Neuron (in vitro differentiated cells): ENCODE data around the gene RSPH9.
"Not testable (repeated sequence)": the region's sequence is repeated elsewhere in the genome, so short reads cannot be mapped to it uniquely, and the experiment has no call there.

ENCODE experiments used
- H2AFZ ChIP-seq: one replicate; pipeline ENCODE4 v1.6.1; 2013; ENCODE audit warnings: low read depth, mild to moderate bottlenecking, inconsistent platforms, low read length, moderate library complexity
- H3K27me3 ChIP-seq: one replicate; pipeline ENCODE4 v1.6.1; 2013; ENCODE audit warnings: low read length; ENCODE audit not compliant: insufficient read depth
- H3K36me3 ChIP-seq: one replicate; pipeline ENCODE4 v1.6.1; 2013; ENCODE audit warnings: low read length; ENCODE audit not compliant: insufficient read depth
- H3K4me1 ChIP-seq: one replicate; pipeline ENCODE4 v1.6.1; 2013; ENCODE audit warnings: low read length; ENCODE audit not compliant: insufficient read depth
- H3K4me3 ChIP-seq: 2 replicates; pipeline ENCODE4 v1.5.1; 2013; ENCODE audit warnings: mild to moderate bottlenecking, low read length, moderate library complexity
- H3K9me3 ChIP-seq: one replicate; pipeline ENCODE4 v1.6.1; 2013; ENCODE audit warnings: low read length

Gene RSPH9

GRCh38 chr6:43695215-43695966 is 50.6 kb downstream of the RSPH9 start:
- peaks cover 34% of the 10 kb centered on the region for H3K4me1 ChIP-seq
- H3K4me3 ChIP-seq, result no peak overlapping the region
- no peaks in the 10 kb centered on the region for H3K36me3 ChIP-seq
- H3K9me3 ChIP-seq, result no peaks in the 10 kb centered on the region
- no peak overlapping the region for H2AFZ ChIP-seq
- H3K27me3 ChIP-seq, result no peaks in the 10 kb centered on the region

DNA sequence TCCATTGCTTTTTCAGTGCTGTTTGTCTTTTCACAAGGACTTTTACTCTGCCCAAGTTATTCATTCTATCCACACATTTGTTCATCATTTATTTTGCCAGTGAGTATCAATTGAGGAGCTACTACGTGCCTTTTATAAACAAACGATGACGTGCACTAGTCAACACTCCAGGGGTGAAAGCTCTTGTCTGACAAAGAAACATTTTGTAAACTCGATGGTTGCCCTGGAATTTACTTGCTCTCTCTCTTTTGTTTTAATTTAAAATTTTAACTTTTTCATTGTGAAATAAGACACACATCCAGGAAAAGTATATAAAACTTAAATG is 51.1 kb downstream of the RSPH9 start:
- H3K4me1 ChIP-seq, result peaks cover 34% of the 10 kb centered on the region
- H3K36me3 ChIP-seq, result no peaks in the 10 kb centered on the region
- H2AFZ ChIP-seq, result no peak overlapping the region
- H3K27me3 ChIP-seq, result no peaks in the 10 kb centered on the region
- no peaks in the 10 kb centered on the region for H3K9me3 ChIP-seq
- H3K4me3 ChIP-seq, result no peak overlapping the region

GRCh38 chr6:43697421-43697820 is 52.6 kb downstream of the RSPH9 start:
- Histone ChIP-seq H3K27me3 (no peaks in the 10 kb centered on the region), H2AFZ (no peak overlapping the region), H3K4me1 (peaks cover 42% of the 10 kb centered on the region), H3K36me3 (no peaks in the 10 kb centered on the region), H3K9me3 (no peaks in the 10 kb centered on the region), H3K4me3 (no peak overlapping the region)

DNA sequence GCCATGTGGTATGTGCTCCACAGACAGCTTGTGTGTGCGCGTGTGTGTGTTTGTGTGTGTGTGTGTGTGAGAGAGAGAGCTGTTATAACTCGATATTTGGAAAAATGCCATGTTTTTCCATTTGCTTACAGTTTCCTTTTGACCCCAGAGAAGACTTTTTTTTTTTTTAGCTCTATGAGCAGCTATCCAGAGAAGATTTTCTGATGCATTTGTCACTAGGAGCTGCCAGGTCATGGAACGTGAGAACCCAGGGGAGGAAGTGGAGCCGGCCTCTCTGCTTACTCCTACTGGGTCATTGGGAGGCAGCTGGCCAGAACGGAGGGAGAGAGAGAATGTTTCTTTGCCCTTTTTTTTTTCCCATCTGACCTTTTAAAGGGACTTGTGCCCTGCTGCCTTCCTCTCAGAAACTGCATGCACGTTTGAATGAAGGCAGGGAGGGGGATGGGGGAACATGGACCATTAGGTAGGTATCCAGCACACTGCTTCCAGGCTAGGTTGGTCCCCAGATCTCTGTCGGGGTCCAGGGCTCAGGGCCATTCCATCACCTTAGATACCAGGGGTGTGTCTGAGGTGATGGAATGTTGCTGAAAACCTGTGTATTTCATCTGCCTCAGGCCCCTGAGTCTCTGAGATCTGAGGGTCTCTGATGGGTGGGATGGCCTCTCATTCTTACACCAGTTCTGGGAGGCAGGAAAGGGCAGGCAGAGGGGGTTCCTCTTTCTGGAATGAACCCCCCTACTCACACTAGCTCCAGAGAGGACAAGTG is 53.9 kb downstream of the RSPH9 start:
- H3K4me1 ChIP-seq, result peaks cover 51% of the 10 kb centered on the region
- no peak overlapping the region for H2AFZ ChIP-seq

DNA sequence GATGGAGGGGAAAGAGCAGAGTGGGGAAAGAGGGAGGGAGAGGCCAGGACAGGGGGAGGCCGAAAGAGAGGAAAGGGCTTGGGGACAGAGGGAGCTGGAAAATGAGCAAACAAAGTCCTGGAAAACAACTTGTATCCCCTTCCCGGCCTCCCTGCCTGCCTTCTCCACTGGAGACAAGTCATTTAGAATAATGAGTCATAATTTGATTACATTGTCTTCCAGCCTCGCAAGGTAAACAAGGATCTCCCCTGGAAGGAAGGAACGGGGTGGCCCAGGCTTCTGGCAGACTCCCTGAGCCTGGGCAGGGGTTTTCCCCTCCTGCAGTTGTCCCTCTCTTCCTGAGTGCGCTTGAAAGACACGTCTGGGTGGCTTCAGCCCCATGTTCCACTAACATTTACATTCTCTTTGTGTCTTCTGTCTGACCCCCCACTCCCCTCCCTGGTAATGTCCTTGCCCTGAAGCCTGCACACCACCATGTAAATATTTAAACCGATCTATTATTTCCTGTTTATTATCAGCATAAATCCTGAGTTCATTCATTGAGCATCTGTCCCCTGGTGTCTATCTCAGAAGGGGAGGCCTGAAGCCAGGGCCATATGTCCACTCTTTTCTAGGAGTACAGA is 54.8 kb downstream of the RSPH9 start:
- Histone ChIP-seq H2AFZ (no peak overlapping the region), H3K27me3 (no peaks in the 10 kb centered on the region), H3K36me3 (no peaks in the 10 kb centered on the region), H3K4me1 (peaks cover 47% of the 10 kb centered on the region), H3K9me3 (no peaks in the 10 kb centered on the region), H3K4me3 (no peak overlapping the region)

More for the DNA sequence above, 53.9 kb downstream of the RSPH9 start:
- no peaks in the 10 kb centered on the region for H3K9me3 ChIP-seq
- no peaks in the 10 kb centered on the region for H3K36me3 ChIP-seq
- H3K4me3 ChIP-seq, result no peak overlapping the region
- H3K27me3 ChIP-seq, result no peaks in the 10 kb centered on the region

DNA sequence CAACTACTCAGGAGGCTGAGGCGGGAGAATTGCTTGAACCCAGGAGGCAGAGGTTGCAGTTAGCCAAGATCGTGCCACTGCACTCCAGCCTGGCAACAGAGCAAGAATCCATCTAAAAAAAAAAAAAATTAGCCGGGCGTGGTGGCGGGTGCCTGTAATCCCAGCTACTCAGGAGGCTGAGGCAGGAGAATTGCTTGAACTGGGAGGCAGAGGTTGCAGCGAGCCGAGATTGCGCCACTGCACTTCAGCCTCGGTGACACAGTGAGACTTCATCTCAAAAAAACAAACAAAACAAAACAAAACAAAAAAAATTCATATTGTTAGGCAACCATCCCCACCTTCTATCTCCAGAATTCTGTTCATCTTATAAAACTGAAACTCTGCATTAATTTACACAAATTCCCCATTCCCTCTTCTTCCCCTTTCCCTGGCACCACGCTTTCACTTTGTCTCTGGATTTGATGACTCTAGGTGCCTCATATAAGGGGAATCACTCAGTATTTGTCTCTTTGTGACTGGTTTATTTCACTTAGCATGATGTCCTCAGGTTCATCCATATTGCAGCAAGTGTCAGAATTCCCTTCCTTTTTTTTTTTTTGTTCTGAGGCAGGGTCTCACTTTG is 56.2 kb downstream of the RSPH9 start:
- H2AFZ ChIP-seq, H3K9me3 ChIP-seq, H3K36me3 ChIP-seq, H3K4me3 ChIP-seq, H3K27me3 ChIP-seq: not testable (repeated sequence)
- H3K4me1 ChIP-seq, result peaks cover 39% of the 10 kb centered on the region

DNA sequence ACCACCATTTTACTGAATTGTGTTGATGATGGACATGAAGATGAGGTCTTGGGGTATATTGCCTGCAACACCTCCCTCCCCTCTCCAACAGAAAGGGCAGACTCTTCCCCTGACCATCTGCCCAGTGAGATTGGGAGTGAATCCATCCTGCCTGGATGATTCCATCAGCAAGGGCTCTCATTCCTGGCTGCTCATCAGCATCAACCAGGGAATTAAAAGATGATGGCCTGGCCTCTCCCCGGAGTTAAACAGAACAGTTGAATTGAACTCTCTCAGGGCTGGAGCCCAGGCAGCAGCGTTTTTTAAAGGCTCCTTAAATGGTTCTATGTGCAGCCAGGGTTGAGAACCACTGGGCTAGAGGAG is 57.3 kb downstream of the RSPH9 start:
- Histone ChIP-seq H3K4me3 (no peak overlapping the region), H3K4me1 (peaks cover 46% of the 10 kb centered on the region), H3K36me3 (no peaks in the 10 kb centered on the region), H3K27me3 (no peaks in the 10 kb centered on the region), H2AFZ (peak overlapping the region; percentile 0), H3K9me3 (no peaks in the 10 kb centered on the region)

GRCh38 chr6:43702534-43703440 is 58.0 kb downstream of the RSPH9 start:
- peak overlapping the region; percentile 0 for H2AFZ ChIP-seq
- H3K27me3 ChIP-seq, result no peaks in the 10 kb centered on the region
- H3K9me3 ChIP-seq, result no peaks in the 10 kb centered on the region
- H3K36me3 ChIP-seq, result no peaks in the 10 kb centered on the region
- H3K4me3 ChIP-seq, result no peak overlapping the region
- peaks cover 51% of the 10 kb centered on the region for H3K4me1 ChIP-seq

GRCh38 chr6:43703512-43704429 is 58.9 kb downstream of the RSPH9 start:
- Histone ChIP-seq H3K4me1 (peaks cover 43% of the 10 kb centered on the region), H2AFZ (no peak overlapping the region), H3K4me3 (no peak overlapping the region), H3K36me3 (no peaks in the 10 kb centered on the region), H3K27me3 (no peaks in the 10 kb centered on the region), H3K9me3 (no peaks in the 10 kb centered on the region)

GRCh38 chr6:43705996-43706395 is 61.2 kb downstream of the RSPH9 start:
- H3K36me3 ChIP-seq, result no peaks in the 10 kb centered on the region
- H3K27me3 ChIP-seq, result no peaks in the 10 kb centered on the region
- H3K4me3 ChIP-seq, result no peak overlapping the region
- H2AFZ ChIP-seq, result no peak overlapping the region
- H3K4me1 ChIP-seq, result peaks cover 31% of the 10 kb centered on the region
- H3K9me3 ChIP-seq, result no peaks in the 10 kb centered on the region

DNA sequence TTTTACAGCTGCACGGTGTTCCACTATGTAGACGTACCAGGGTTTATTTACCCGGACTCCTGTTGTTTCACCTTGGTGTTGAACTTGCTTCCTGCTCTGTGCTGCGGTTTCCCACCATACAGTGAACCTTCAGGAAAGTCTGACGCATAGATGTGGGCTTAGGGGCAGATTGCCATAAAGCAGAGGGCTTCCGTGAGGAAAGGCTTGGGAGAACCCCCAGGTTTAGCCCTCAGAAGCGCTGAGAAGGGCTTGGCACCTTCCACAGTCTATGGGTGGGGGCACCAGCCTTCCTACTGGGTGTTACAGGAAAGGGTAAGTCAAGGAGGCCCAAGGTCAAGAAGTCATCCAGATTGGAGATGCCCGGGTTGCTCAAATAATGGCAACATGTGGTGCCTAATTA is 62.0 kb downstream of the RSPH9 start:
- no peaks in the 10 kb centered on the region for H3K27me3 ChIP-seq
- H3K4me1 ChIP-seq, result peaks cover 29% of the 10 kb centered on the region
- no peaks in the 10 kb centered on the region for H3K9me3 ChIP-seq
- H3K4me3 ChIP-seq, result no peak overlapping the region
- no peak overlapping the region for H2AFZ ChIP-seq
- H3K36me3 ChIP-seq, result no peaks in the 10 kb centered on the region

DNA sequence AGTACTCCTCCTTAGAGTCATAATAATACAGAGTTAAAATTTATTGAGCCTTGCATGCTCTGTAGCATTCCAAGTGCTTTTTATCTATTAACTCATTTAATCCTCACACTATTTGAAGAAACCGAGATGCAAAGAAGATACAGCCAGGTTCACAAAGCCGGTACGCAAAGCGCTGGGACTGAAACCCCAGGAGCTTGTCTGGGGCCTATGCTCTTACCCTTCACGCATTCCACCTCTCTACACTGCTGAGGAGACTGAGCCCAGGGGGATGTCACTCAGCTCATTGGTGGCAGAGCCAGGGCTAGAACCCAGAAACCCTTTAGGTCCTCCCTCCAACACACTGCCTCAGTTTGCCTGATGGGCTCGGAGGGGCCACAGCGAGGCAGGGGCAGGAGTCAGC is 62.4 kb downstream of the RSPH9 start:
- Histone ChIP-seq H3K27me3 (no peaks in the 10 kb centered on the region), H3K4me3 (no peak overlapping the region), H3K36me3 (no peaks in the 10 kb centered on the region), H3K9me3 (no peaks in the 10 kb centered on the region), H2AFZ (no peak overlapping the region), H3K4me1 (peaks cover 25% of the 10 kb centered on the region)
